ENCODE results near the gene DLGAP4.

The DLGAP4 gene

GRCh38 chr20:36526521-36527011, 220.4 kb downstream of the DLGAP4 start:
- TF ChIP-seq CTCF (IDR thresholded peaks at IDR 0.05; ENCODE audit: low read depth, low read length, missing control alignments): no peak
- in situ Hi-C loops (cut with HindIII; ENCODE audit: low sequenced_read_pairs): no loop called here
- no peak for DNase-seq (ENCODE audit: low read depth)
- H3K4me3 ChIP-seq (ENCODE audit: low read depth, low read length): no peak overlapping the region

- DNase-seq (ENCODE audit: low read depth): no peak
- H3K4me3 ChIP-seq (ENCODE audit: low read depth, low read length): no peak overlapping the region
- in situ Hi-C loops (cut with HindIII; ENCODE audit: low sequenced_read_pairs): no loop called here
- TF ChIP-seq CTCF (IDR thresholded peaks at IDR 0.05; ENCODE audit: low read depth, low read length, missing control alignments): no peak
Measured at GRCh38 chr20:36527331-36528125, 221.4 kb downstream of the DLGAP4 start.

DNA sequence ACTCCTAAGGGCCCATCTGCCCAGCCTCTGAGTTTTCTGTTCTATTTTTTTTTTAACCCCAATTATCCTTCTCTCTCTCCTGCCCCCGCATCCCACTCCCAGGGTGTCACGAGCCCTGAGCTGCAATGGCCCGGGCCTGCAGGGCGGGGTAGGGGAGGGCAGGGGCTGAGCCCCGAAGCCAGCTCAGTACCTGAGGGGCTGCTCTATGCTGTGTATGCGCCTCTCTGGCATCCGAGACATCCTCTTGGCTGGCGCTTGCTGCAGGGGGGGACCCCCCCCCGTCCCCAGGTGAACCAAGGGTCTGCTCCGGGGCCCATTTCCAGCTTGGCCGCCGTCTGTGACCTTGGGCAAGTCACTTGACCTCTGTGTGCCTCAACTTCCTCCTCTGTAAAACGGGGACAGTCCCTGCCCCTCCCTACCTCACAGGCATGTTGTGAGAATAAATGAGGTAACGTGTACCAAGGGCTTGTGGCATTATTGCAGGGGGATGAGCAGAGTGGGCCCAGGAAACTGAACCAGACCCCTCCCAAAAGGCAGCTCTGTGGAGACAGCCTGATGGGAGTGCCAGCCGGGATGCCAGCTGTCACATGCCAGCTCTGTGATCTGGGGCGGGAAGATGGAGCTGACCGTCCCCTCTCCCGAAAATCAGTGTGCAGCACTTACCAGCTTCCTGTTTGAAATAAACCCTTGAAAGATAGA, 222.2 kb downstream of the DLGAP4 start:
- TF ChIP-seq CTCF (IDR thresholded peaks at IDR 0.05; ENCODE audit: low read depth, low read length, missing control alignments): no peak
- H3K4me3 ChIP-seq (ENCODE audit: low read depth, low read length): no peak overlapping the region
- in situ Hi-C loops (cut with HindIII; ENCODE audit: low sequenced_read_pairs): no loop called here
- DNase-seq (ENCODE audit: low read depth): no peak

GRCh38 chr20:36528875-36529417, 222.8 kb downstream of the DLGAP4 start:
- H3K4me3 ChIP-seq (ENCODE audit: low read depth, low read length): no peak overlapping the region
- DNase-seq (ENCODE audit: low read depth): no peak
- TF ChIP-seq CTCF (IDR thresholded peaks at IDR 0.05; ENCODE audit: low read depth, low read length, missing control alignments): no peak
- in situ Hi-C loops (cut with HindIII; ENCODE audit: low sequenced_read_pairs): no loop called here

- no peak for TF ChIP-seq CTCF (IDR thresholded peaks at IDR 0.05; ENCODE audit: low read depth, low read length, missing control alignments)
- DNase-seq (ENCODE audit: low read depth): no peak
- in situ Hi-C loops (cut with HindIII; ENCODE audit: low sequenced_read_pairs): no loop called here
- no peak overlapping the region for H3K4me3 ChIP-seq (ENCODE audit: low read depth, low read length)
Measured at GRCh38 chr20:36532388-36532787, 226.2 kb downstream of the DLGAP4 start.

DNA sequence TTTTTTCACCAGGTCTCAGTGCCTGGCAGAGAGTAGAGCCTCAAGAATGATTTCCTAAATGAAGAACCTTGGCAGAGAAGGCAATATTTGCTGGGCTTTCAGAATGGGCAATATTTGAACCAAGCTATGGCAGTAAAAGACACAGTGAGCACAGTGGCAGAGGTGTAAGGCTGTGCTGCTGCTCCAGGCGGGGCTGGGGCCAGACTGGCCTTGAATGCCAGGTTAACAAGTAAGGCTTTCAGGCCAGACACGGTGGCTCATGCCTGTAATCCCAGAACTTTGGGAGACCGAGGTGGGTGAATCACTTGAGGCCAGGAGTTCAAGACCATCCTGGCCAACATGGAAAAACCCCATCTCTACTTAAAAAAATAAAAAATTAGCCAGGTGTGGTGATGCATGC, 226.7 kb downstream of the DLGAP4 start:
- TF ChIP-seq CTCF (IDR thresholded peaks at IDR 0.05; ENCODE audit: low read depth, low read length, missing control alignments): no peak
- DNase-seq (ENCODE audit: low read depth): no peak
- in situ Hi-C loops (cut with HindIII; ENCODE audit: low sequenced_read_pairs): no loop called here
- H3K4me3 ChIP-seq (ENCODE audit: low read depth, low read length): no peak overlapping the region

Measured in astrocyte of the cerebellum (primary cell).